ENCODE results near the gene SSC5D. TPM values are rescaled to one million over a fixed set of nuclear protein-coding genes. Genes with fewer than 3 reads are reported as not detected.

Gene SSC5D
- total and polyA plus RNA-seq, 2 experiments from 2014 or later, result 0.23 to 0.69 TPM

GRCh38 chr19:55525289-55526101 lies 37.3 kb downstream of the SSC5D start:
- Mint-ChIP-seq H3K27me3 (ENCODE audit: insufficient read depth, low read depth, poor library complexity) (peaks cover 3% of the 10 kb centered on the region), H3K4me1 (peaks cover 3% of the 10 kb centered on the region)
- TF ChIP-seq ZNF462 (CRISPR knock-in tag; IDR thresholded peaks at IDR 0.05) (no peak), REST (IDR thresholded peaks at IDR 0.05; ENCODE audit: unreplicated experiment) (no peak), ETS1 (IDR thresholded peaks at IDR 0.05) (no peak), POLR2AphosphoS5 (IDR thresholded peaks at IDR 0.05; ENCODE audit: low read depth) (no peak), EZH2 (IDR thresholded peaks at IDR 0.05; ENCODE audit: low read depth, unreplicated experiment) (no peak), EZH2phosphoT487 (IDR thresholded peaks at IDR 0.05; ENCODE audit: unreplicated experiment) (no peak), NANOG (IDR thresholded peaks at IDR 0.05; ENCODE audit: borderline replicate concordance) (no peak)
- TF ChIP-seq, protein P1, sequence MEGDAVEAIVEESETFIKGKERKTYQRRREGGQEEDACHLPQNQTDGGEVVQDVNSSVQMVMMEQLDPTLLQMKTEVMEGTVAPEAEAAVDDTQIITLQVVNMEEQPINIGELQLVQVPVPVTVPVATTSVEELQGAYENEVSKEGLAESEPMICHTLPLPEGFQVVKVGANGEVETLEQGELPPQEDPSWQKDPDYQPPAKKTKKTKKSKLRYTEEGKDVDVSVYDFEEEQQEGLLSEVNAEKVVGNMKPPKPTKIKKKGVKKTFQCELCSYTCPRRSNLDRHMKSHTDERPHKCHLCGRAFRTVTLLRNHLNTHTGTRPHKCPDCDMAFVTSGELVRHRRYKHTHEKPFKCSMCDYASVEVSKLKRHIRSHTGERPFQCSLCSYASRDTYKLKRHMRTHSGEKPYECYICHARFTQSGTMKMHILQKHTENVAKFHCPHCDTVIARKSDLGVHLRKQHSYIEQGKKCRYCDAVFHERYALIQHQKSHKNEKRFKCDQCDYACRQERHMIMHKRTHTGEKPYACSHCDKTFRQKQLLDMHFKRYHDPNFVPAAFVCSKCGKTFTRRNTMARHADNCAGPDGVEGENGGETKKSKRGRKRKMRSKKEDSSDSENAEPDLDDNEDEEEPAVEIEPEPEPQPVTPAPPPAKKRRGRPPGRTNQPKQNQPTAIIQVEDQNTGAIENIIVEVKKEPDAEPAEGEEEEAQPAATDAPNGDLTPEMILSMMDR (conservative IDR thresholded peaks at IDR 0.05; ENCODE audit: low read depth in 2 of 2), result no peak

More at GRCh38 chr19:55525289-55526101, 37.3 kb downstream of the SSC5D start:
- H2AFZ ChIP-seq, result no peak overlapping the region
- no peaks in the 10 kb centered on the region for H3K9me2 ChIP-seq (ENCODE audit: insufficient read depth)
- DNase-seq (ENCODE audit: low spot score) (no peak), ATAC-seq (no peak)
- H3K27me3 ChIP-seq (ENCODE audit: insufficient read depth), result no peaks in the 10 kb centered on the region
- no peaks in the 10 kb centered on the region for H3K36me3 Mint-ChIP-seq (ENCODE audit: low read depth)
- H3K27ac Mint-ChIP-seq, result no peak overlapping the region
- H3K4me3 ChIP-seq, result no peak overlapping the region
- H4K20me1 ChIP-seq (replicated peaks; ENCODE audit: insufficient read depth), result no peaks in the 10 kb centered on the region
- H3K79me2 ChIP-seq (replicated peaks; ENCODE audit: insufficient read depth), result no peaks in the 10 kb centered on the region
- H3K4me3 Mint-ChIP-seq, result no peak overlapping the region
- no peaks in the 10 kb centered on the region for H3K9me3 Mint-ChIP-seq
- H3K4me1 ChIP-seq (ENCODE audit: insufficient read depth), result no peaks in the 10 kb centered on the region
- H3K27ac ChIP-seq (ENCODE audit: low read depth), result no peak overlapping the region
- H3K4me2 ChIP-seq, result no peak overlapping the region
- H3F3A ChIP-seq (replicated peaks; ENCODE audit: low read depth), result peaks cover 16% of the 10 kb centered on the region
- H3K36me3 ChIP-seq (ENCODE audit: insufficient read depth), result no peaks in the 10 kb centered on the region
